Measurements from ENCODE around the gene FAM151B. TPM values are rescaled to one million over a fixed set of nuclear protein-coding genes. Genes with fewer than 3 reads are reported as not detected.
"Not testable (repeated sequence)": the region's sequence is repeated elsewhere in the genome, so short reads cannot be mapped to it uniquely, and the experiment has no call there.

The FAM151B gene
- total and polyA plus RNA-seq, 2 donors from 2014 or later, result 1.8 to 3.8 TPM

- no peak for TF ChIP-seq CTCF (IDR thresholded peaks at IDR 0.05; ENCODE audit: borderline replicate concordance, extremely low read depth, insufficient read depth)
- Histone ChIP-seq H3K27me3 (ENCODE audit: control insufficient read depth, insufficient read depth, low read length) (no peaks in the 10 kb centered on the region), H3K9ac (ENCODE audit: low read length in 3 of 3) (no peak overlapping the region), H3K9me3 (ENCODE audit: control insufficient read depth in 2 of 3, insufficient read depth in 1 of 3, low read length in 3 of 3) (peaks cover 0 to 6% (median 0%) of the 10 kb centered on the region in 3 donors), H3K27ac (ENCODE audit: low read depth in 2 of 2, low read length in 2 of 2) (no peak overlapping the region), H3K4me1 (ENCODE audit: control insufficient read depth in 2 of 3, insufficient read depth in 2 of 3, low read depth in 1 of 3, low read length in 3 of 3) (peaks cover 0 to 5% (median 0%) of the 10 kb centered on the region in 3 donors), H3K36me3 (ENCODE audit: control insufficient read depth in 2 of 3, insufficient read depth in 3 of 3, low read length in 3 of 3) (no peaks in the 10 kb centered on the region), H3K4me3 (ENCODE audit: low read length in 3 of 3) (no peak overlapping the region)
- FAIRE-seq (no peak), DNase-seq (no peak)
- intact Hi-C loops (cut with DNase I), result no loop called here
These were observed 3.4 kb downstream of the FAM151B start for GRCh38 chr5:80491296-80491695.

GRCh38 chr5:80492741-80493140, 4.8 kb downstream of the FAM151B start:
- no peak overlapping the region for H3K4me3 ChIP-seq (ENCODE audit: low read length in 3 of 3)
- intact Hi-C loops (cut with DNase I), result no loop called here
- peaks cover 0 to 6% (median 0%) of the 10 kb centered on the region in 3 donors for H3K9me3 ChIP-seq (ENCODE audit: control insufficient read depth in 2 of 3, insufficient read depth in 1 of 3, low read length in 3 of 3)
- no peak for TF ChIP-seq CTCF (IDR thresholded peaks at IDR 0.05; ENCODE audit: borderline replicate concordance, extremely low read depth, insufficient read depth)
- H3K27ac ChIP-seq (ENCODE audit: low read depth in 2 of 2, low read length in 2 of 2), result no peak overlapping the region
- no peaks in the 10 kb centered on the region for H3K27me3 ChIP-seq (ENCODE audit: control insufficient read depth, insufficient read depth, low read length)
- H3K4me1 ChIP-seq (ENCODE audit: control insufficient read depth in 2 of 3, insufficient read depth in 2 of 3, low read depth in 1 of 3, low read length in 3 of 3), result peaks cover 0 to 5% (median 0%) of the 10 kb centered on the region in 3 donors
- no peak overlapping the region for H3K9ac ChIP-seq (ENCODE audit: low read length in 3 of 3)
- DNase-seq (no peak), FAIRE-seq (no peak)
- no peaks in the 10 kb centered on the region for H3K36me3 ChIP-seq (ENCODE audit: control insufficient read depth in 2 of 3, insufficient read depth in 3 of 3, low read length in 3 of 3)

- H3K27ac ChIP-seq (ENCODE audit: low read depth in 2 of 2, low read length in 2 of 2); H3K36me3 ChIP-seq (ENCODE audit: control insufficient read depth in 2 of 3, insufficient read depth in 3 of 3, low read length in 3 of 3); H3K27me3 ChIP-seq (ENCODE audit: control insufficient read depth, insufficient read depth, low read length); H3K4me1 ChIP-seq (ENCODE audit: control insufficient read depth in 2 of 3, insufficient read depth in 2 of 3, low read depth in 1 of 3, low read length in 3 of 3); intact Hi-C loops (cut with DNase I); FAIRE-seq; DNase-seq; H3K9me3 ChIP-seq (ENCODE audit: control insufficient read depth in 2 of 3, insufficient read depth in 1 of 3, low read length in 3 of 3); H3K4me3 ChIP-seq (ENCODE audit: low read length in 3 of 3); H3K9ac ChIP-seq (ENCODE audit: low read length in 3 of 3): not testable (repeated sequence)
These were observed 5.5 kb downstream of the FAM151B start for GRCh38 chr5:80493443-80493842.

GRCh38 chr5:80495891-80496290, 8.0 kb downstream of the FAM151B start:
- intact Hi-C loops (cut with DNase I), result no loop called here
- no peak for FAIRE-seq
- no peak overlapping the region for H3K4me3 ChIP-seq (ENCODE audit: low read length in 3 of 3)
- no peaks in the 10 kb centered on the region for H3K4me1 ChIP-seq (ENCODE audit: control insufficient read depth in 2 of 3, insufficient read depth in 2 of 3, low read depth in 1 of 3, low read length in 3 of 3)
- no peak for DNase-seq
- no peaks in the 10 kb centered on the region for H3K27me3 ChIP-seq (ENCODE audit: control insufficient read depth, insufficient read depth, low read length)
- H3K36me3 ChIP-seq (ENCODE audit: control insufficient read depth in 2 of 3, insufficient read depth in 3 of 3, low read length in 3 of 3), result no peaks in the 10 kb centered on the region
- H3K9ac ChIP-seq (ENCODE audit: low read length in 3 of 3), result no peak overlapping the region
- H3K27ac ChIP-seq (ENCODE audit: low read depth in 2 of 2, low read length in 2 of 2), result no peak overlapping the region
- TF ChIP-seq CTCF (IDR thresholded peaks at IDR 0.05; ENCODE audit: borderline replicate concordance, extremely low read depth, insufficient read depth), result no peak
- peaks cover 0 to 6% (median 0%) of the 10 kb centered on the region in 3 donors for H3K9me3 ChIP-seq (ENCODE audit: control insufficient read depth in 2 of 3, insufficient read depth in 1 of 3, low read length in 3 of 3)
